ENCODE results near the gene RBBP8NL. TPM values are rescaled to one million over a fixed set of nuclear protein-coding genes. Genes with fewer than 3 reads are reported as not detected.
A peak's percentile ranks its signal among the peaks of the same experiment; 100 is the strongest.

Gene RBBP8NL
- total RNA-seq, 1 experiment from 2014 or later = not detected

DNA sequence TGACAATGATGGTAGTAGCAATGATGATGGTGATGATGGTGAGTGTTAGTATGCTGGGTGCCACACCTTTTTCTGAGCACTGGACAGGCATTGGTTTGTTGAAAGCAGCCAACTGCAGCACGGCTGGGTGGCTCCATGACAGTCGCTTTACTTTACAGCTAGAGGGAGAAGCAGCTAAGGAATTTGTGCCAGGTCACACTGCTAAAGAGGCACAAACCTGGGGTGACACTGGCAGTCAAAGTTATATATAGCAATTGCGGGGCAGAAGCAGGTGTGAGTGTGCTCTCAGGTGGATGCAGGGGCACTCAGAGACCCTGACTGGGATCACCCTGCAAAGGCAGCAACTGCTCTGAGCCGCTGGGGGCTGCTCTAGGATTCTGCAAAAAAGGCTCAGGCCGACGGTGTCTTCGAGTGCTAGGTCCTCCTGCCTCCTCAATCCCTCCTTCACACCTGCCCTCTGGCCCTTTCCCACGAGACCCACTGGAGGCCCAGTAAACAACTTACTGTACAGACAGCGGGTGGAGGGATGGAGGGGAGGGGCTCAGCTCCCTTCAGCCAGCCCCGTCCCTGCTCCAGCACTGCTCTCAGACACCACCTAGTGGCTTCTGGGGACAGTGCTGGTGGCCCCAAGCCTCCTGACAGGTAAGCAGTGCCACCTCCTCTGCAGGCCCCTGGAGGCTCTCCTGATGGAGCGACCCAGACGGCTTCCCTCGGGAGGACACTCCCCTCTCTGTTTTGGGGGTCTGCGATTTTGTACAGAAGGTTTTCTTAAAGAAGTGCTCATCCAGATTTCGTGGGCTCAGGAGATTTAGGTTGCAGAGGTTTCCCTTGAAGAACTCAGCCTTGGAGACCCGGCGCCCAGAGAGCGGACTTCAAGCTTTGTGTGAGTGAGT, 44.8 kb downstream of the RBBP8NL start:
- in situ Hi-C loops (cut with HindIII; ENCODE audit: low pct_unique_long_range_greater_than_20kb, low sequenced_read_pairs) = no loop called here
- no peak overlapping the region for H3K27ac ChIP-seq (ENCODE audit: low read length)

DNA sequence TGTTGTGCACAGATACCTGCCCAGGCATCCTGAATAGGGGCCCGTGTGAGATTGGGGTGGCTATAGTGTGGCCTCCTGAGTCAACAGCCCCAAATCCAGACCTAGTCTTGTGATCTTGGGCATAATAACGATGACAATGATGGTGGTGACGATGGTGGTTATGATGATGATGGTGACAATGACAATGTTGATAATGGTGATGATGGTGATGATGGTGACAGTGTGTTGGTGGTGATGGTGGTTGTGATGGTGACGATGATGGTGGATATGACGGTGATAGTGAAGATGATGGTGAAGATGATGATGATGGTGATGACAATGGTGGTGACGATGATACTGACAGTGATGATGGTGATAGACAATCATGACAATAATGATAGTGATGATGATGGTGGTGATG, 45.5 kb downstream of the RBBP8NL start:
- ChIA-PET POLR2A (no interaction called here), CTCF (interaction anchor here (1.2 to 1.4 kb wide), 3 partner anchors 10 to 76 kb away, joined by 4 to 7 read pairs (median 4); no protein-coding TSS in a partner anchor)
- Histone ChIP-seq H3K4me1 (ENCODE audit: control insufficient read depth, insufficient read depth, low read length) (peaks cover 38% of the 10 kb centered on the region), H3K4me3 (ENCODE audit: low read depth in 2 of 2, low read length in 2 of 2) (no peak overlapping the region), H3K27ac (ENCODE audit: low read length) (peak overlapping the region; percentile 69), H3K36me3 (ENCODE audit: control insufficient read depth, insufficient read depth, low read length) (peaks cover 3% of the 10 kb centered on the region; the same call in 1 of the 2 replicates), H3K27me3 (ENCODE audit: control insufficient read depth, insufficient read depth, low read length) (no peaks in the 10 kb centered on the region), H3K9me3 (ENCODE audit: control insufficient read depth, insufficient read depth, low read depth, low read length) (no peaks in the 10 kb centered on the region)
- DNase-seq (ENCODE audit: low read depth, low spot score) (no peak), ATAC-seq (no peak)
- no TSS peak for BruUV-seq (replicated peaks)
- TF ChIP-seq TCF7L2 (IDR thresholded peaks at IDR 0.05; ENCODE audit: low read depth, low read length) (no peak), SIN3A (IDR thresholded peaks at IDR 0.05; ENCODE audit: borderline replicate concordance, insufficient read depth, low read depth, low read length) (no peak), POLR2AphosphoS5 (IDR thresholded peaks at IDR 0.05; ENCODE audit: low read depth, low read length) (no peak), REST (IDR thresholded peaks at IDR 0.05; ENCODE audit: insufficient read depth in 1 of 2, low read depth in 2 of 2, low read length in 1 of 2) (no peak)
- TF ChIP-seq, protein P1, sequence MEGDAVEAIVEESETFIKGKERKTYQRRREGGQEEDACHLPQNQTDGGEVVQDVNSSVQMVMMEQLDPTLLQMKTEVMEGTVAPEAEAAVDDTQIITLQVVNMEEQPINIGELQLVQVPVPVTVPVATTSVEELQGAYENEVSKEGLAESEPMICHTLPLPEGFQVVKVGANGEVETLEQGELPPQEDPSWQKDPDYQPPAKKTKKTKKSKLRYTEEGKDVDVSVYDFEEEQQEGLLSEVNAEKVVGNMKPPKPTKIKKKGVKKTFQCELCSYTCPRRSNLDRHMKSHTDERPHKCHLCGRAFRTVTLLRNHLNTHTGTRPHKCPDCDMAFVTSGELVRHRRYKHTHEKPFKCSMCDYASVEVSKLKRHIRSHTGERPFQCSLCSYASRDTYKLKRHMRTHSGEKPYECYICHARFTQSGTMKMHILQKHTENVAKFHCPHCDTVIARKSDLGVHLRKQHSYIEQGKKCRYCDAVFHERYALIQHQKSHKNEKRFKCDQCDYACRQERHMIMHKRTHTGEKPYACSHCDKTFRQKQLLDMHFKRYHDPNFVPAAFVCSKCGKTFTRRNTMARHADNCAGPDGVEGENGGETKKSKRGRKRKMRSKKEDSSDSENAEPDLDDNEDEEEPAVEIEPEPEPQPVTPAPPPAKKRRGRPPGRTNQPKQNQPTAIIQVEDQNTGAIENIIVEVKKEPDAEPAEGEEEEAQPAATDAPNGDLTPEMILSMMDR (IDR thresholded peaks at IDR 0.05) = no peak
- in situ Hi-C loops (cut with HindIII; ENCODE audit: low pct_unique_long_range_greater_than_20kb, low sequenced_read_pairs) = no loop called here
- intact Hi-C loops (cut with micrococcal nuclease; ENCODE audit: unreplicated experiment) = loop anchor here (5.0 kb wide), 2 partner anchors 40 to 80 kb away; partner anchors contain the start of gene ADRM1

More for the DNA sequence above, 44.8 kb downstream of the RBBP8NL start:
- ChIA-PET CTCF (interaction anchor here (0.5 to 1.4 kb wide), 8 partner anchors 11 to 471 kb away, joined by 3 to 7 read pairs (median 4); no protein-coding TSS in a partner anchor), POLR2A (no interaction called here)
- Histone ChIP-seq H3K4me3 (ENCODE audit: low read depth in 2 of 2, low read length in 2 of 2) (no peak overlapping the region), H3K36me3 (ENCODE audit: control insufficient read depth, insufficient read depth, low read length) (peaks cover 3% of the 10 kb centered on the region; the same call in 1 of the 2 replicates), H3K4me1 (ENCODE audit: control insufficient read depth, insufficient read depth, low read length) (peaks cover 30% of the 10 kb centered on the region), H3K9me3 (ENCODE audit: control insufficient read depth, insufficient read depth, low read depth, low read length) (no peaks in the 10 kb centered on the region), H3K27me3 (ENCODE audit: control insufficient read depth, insufficient read depth, low read length) (no peaks in the 10 kb centered on the region)
- DNase-seq (ENCODE audit: low read depth, low spot score) (no peak), ATAC-seq (peak; percentile 82)
- intact Hi-C loops (cut with micrococcal nuclease; ENCODE audit: unreplicated experiment) = loop anchor here (5.0 kb wide), 2 partner anchors 40 to 80 kb away; partner anchors contain the start of gene ADRM1
- no TSS peak for BruUV-seq (replicated peaks)
- TF ChIP-seq REST (IDR thresholded peaks at IDR 0.05; ENCODE audit: insufficient read depth in 1 of 2, low read depth in 2 of 2, low read length in 1 of 2) (no peak), POLR2AphosphoS5 (IDR thresholded peaks at IDR 0.05; ENCODE audit: low read depth, low read length) (peak; percentile 58)
- TF ChIP-seq, protein P1 (IDR thresholded peaks at IDR 0.05) = peak; percentile 97
